ENCODE results near the gene MID1IP1.

The MID1IP1 gene

GRCh38 chrX:38800981-38801845 is at the start of gene MID1IP1:
Gene MID1IP1, plus strand, starts transcription at chrX:38801459. Its CDS starts 3,488 bp downstream, at chrX:38804947.
- DNase-seq (ENCODE audit: low read depth, low spot score): peak; percentile 43

GRCh38 chrX:38754102-38754790 is 47.0 kb upstream of the MID1IP1 start:
- no peak for DNase-seq (ENCODE audit: low read depth, low spot score)

DNA sequence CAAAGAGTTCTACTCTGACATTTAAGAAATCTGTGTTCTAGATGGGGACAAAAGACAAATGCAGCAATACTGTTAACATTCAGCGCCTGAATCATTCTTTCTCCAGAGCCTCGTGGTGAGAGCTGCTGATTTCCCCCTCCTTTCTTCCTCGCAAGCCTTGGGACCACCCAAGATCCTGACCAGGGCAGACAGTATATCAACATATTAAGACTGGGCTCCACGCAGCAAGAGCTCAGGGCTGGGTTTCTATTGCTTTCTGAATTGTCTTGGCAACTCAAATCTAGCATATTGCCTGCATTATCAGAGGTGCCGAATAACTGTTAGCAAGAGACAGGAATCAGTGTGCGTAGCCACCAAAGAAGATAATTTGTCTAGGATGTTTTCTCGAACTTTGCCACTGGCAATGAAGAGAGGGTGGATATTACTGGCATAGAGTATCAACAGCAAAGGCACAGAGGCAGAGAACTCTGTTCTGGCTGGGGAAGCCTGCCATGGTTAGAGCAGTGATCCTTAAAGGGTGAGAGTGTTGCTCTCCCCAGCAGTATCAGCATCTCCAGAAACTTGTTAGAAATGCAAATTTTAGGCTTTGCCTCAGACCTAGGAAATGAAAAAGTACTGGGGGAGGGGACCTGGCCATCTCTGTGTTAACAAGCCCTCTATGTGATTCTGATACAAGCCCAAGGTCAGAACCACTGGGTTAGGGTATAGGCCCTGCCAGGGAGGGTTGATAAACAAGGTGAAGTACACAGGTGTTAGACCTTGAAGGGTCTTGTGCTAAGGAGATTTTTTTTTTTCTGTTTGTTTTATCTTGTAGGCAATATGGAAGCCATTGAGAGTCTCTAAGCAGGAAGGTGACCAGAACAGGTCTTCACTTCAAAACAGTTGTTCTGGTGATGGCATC is 46.2 kb upstream of the MID1IP1 start:
- no peak for DNase-seq (ENCODE audit: low read depth, low spot score)

DNA sequence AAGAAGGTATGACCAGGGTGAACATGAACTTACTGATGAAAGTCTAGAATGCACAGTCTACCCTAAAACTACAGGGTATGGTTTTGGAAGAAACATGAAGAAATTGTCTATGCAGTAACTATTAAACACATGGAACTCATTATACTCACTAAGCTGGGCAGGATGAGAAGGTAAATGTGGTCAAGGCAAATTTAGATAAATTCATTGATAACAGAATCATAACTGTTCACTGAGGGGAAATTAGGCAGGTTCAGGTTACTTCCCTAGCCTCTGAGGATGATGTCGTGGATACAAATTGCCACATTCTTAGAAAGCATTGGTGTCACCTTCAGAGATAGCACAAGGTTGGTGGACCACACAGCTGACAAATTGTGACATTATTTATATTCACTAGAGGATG is 40.4 kb upstream of the MID1IP1 start:
- no peak for DNase-seq (ENCODE audit: low read depth, low spot score)

DNA sequence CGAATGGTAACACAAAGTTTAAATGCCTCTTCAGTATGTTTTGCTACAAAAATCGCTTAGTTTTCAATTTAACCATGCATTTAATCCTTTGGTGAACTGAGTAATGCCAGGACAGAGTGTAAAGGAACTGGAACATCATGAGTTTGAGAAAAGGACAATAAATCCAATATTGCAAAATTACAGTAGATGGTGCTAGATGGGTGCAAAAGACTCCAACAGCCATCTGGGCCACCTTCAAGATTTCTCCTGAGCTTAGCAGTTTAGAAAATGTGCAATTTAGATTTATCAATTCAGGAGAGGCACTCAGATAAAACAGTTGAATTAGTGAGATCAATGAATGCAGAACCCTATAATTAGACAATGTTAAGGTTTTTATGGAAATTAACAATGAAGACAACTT is 33.2 kb upstream of the MID1IP1 start:
- DNase-seq (ENCODE audit: low read depth, low spot score): no peak

GRCh38 chrX:38770152-38770551 is 31.1 kb upstream of the MID1IP1 start:
- DNase-seq (ENCODE audit: low read depth, low spot score): no peak

DNA sequence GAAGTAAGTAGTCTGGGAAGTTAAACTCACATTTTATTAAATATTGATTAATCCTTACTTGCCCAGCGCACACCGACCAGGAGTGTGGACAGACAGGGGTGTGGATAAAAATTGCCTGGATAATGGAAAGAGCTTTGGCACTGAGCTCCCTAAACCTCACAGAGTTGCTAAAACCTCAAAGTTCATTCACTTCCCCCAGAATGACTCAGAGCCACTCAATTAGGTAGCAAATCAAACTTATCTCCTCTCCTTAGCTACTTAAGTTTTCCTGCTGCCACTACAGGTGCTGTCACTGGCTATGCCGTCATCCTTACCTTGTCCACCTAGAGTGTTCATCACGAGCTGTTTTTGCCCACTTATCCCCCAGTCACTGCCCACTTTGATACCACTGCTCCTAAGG is 27.0 kb upstream of the MID1IP1 start:
- no peak for DNase-seq (ENCODE audit: low read depth, low spot score)

DNA sequence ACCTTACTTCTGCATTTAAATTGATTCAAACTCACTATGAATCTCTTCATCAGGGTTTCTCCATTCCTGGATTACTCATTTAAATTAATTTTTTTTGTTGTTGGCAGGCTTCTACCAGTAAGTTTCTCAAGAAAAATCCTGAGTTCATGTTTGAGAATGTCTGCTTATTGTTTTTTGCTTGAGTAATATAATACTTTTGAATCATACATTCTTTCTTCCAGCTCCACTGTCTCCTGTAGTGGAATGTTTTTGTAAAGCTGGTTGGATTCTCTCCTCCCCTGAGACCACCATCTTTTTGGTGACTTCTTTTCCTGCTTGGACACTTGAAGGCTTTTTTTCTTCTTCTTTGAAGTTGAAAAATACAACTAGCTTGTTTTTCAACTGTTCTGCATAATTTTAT is 4.3 kb upstream of the MID1IP1 start:
- no peak for DNase-seq (ENCODE audit: low read depth, low spot score)

- DNase-seq (ENCODE audit: low read depth, low spot score): no peak
Observed at GRCh38 chrX:38798956-38799355, 2.3 kb upstream of the MID1IP1 start.

GRCh38 chrX:38799995-38800580 is 1.2 kb upstream of the MID1IP1 start:
- no peak for DNase-seq (ENCODE audit: low read depth, low spot score)

DNA sequence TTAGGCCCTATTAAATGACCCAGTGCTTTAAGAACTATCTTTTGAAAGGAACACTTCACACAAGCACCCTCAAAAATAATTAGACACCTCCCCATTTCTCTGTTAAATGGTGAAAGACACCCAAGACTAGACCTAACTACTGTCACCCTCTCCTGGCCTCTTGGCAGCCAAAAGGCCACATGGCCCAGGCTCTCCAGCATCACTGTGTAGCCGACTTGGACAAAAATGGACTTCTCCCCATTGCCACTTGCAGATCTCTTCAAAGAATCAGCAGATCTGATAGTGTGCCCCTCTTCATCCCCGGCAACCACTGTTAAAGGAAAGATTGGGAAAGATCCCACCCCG is 2.0 kb downstream of the MID1IP1 start:
- DNase-seq (ENCODE audit: low read depth, low spot score): no peak

DNA sequence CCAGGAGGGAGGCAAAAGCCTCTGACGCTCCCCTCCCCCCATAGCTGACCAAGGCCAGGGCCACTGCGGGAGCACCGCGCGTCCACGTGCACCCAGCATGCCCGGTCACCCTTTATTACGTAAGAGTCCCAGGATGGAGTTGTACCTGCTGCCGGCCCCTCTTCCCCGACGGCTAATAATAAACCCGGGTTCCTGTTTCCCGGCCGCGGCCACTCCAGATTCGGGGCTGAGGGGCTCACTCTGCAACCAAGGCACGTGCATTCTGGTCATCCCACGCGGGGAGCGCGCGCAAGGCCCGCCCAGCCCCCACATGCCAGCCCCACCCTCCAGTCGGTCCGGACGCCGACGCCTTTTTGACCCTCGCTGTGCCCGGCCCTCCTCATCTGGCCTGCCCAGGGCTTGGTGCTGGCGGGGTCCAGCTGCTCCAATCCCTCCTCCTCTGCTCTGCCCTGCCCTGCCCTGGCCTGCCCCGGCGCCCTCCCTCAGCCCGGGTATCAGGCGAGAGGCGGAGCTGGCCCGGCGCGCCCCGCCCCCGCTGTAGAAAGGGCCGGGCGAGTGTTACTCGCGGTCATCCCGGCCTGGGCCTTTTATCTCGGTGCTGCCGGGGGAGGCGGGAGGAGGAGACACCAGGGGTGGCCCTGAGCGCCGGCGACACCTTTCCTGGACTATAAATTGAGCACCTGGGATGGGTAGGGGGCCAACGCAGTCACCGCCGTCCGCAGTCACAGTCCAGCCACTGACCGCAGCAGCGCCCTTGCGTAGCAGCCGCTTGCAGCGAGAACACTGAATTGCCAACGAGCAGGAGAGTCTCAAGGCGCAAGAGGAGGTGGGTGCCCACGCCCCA is 2.6 kb downstream of the MID1IP1 start:
- DNase-seq (ENCODE audit: low read depth, low spot score): peak; percentile 29

GRCh38 chrX:38804432-38804681 is 3.1 kb downstream of the MID1IP1 start:
- DNase-seq (ENCODE audit: low read depth, low spot score): no peak

- no peak for DNase-seq (ENCODE audit: low read depth, low spot score)
Observed at GRCh38 chrX:38804682-38805431, 3.6 kb downstream of the MID1IP1 start.

DNA sequence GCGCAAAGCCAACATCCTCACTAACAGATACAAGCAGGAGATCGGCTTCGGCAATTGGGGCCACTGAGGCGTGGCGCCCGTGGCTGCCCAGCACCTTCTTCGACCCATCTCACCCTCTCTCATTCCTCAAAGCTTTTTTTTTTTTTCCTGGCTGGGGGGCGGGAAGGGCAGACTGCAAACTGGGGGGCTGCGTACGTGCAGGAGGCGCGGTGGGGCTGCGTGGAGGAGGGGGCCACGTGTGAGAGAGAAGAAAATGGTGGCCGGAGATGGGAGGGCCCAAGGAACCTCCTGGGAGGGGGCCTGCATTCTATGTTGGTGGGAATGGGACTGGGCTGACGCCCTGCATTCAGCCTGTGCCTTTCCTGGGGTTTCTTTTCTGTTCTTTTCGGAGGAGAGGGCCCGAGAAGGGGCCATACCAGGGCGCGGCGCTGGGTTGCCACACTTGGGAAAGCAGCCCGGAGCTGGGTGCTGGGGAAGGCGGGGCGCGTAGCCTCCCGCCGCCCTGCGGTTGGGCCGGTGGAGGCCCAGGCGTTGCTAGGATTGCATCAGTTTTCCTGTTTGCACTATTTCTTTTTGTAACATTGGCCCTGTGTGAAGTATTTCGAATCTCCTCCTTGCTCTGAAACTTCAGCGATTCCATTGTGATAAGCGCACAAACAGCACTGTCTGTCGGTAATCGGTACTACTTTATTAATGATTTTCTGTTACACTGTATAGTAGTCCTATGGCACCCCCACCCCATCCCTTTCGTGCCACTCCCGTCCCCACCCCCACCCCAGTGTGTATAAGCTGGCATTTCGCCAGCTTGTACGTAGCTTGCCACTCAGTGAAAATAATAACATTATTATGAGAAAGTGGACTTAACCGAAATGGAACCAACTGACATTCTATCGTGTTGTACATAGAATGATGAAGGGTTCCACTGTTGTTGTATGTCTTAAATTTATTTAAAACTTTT is 4.5 kb downstream of the MID1IP1 start:
- peak; percentile 13 for DNase-seq (ENCODE audit: low read depth, low spot score)

DNA sequence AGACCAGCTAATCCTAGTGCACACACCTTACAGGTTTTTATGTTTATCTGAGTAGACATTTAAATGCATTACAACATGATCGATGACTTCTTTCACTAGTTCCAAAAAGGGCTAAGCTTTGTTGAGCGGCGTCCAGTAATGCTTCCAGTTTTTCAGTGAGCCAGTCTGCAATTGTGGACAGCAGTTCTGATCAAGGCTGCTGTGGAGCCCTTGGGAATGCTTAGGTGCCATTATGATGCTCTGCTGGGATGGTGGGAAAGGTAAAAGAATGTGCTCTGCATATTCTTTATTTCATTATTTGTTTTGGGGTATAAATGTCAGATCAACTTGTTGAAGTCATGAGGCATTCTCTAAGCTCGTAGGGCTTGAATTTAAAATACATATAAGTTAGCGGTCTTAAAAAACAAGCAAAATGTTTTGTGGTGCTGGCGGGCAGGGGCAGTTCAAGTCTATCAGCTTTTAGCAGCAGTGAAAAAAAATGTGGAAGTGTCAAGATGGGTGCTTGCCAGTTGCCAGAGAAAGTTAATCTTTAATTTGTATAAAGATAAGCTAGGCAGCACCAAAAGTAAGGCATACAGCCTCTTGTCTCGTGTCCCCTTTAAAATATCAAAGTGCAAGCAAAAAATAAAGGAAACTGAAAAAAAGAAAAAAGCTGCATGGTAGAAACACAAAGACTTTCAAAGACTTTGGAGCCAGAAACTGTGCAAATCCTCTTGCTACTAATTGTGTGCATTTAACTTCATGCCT is 5.8 kb downstream of the MID1IP1 start:
- DNase-seq (ENCODE audit: low read depth, low spot score): no peak

DNA sequence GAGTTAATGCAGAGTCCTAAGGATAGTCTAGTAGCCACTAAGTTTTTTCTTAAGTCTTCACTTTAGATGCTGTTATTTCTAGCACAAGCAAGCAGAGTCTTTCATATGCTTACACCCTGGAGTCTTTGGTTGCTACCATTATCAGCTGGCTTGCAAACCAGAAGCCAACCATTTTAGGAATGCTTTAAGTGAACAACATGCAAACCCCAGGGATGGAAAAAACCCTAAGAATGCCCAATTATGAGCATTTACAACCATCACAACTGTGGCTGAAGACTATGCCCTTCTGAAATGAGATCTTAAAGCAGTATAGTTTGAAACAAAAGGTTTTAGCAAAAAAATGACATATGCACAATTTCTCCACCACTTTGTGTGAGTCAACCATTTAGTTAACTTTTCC is 6.6 kb downstream of the MID1IP1 start:
- DNase-seq (ENCODE audit: low read depth, low spot score): no peak

DNA sequence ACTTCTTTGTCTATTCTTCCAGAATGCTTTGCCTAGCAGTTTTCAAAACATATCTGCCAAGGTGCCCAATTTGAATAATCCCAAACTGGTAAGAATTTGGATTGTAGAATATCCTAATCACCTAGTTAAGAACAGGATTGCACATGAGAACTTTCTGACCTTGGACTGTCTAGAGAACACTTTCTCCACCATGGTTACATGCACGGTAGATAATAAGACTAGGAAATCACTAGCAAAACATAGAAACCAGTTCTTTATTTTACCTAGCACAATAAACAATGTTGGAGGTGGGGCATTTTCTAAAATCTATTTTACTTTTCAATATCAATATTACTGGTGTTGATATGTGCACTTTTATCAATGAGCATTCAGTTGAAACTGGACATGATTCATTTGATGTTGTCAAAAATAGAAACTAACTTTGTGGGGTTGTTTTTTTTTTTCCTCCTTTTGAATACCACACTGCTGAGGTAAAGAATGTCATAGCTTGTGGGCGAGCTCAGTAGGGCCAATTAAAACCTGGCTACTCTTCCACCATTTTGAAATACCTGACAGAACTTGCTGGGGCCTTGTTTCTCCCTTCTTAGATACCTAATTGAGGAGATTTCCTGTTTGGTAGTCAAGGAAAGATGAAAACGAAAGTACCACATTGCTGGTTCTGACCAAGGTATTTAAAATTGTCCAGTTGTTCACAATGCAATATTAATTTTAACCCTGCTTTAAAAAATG is 10.4 kb downstream of the MID1IP1 start:
- no peak for DNase-seq (ENCODE audit: low read depth, low spot score)

Data from activated naive CD8-positive, alpha-beta T cell treated with anti-CD3 and anti-CD28 coated beads, Interleukin-2, amount 50 U/mL, for 16 hours (primary cell).